IPS DF 4.7 (cell line): ENCODE measurements around the gene RASSF7.
"Not testable (repeated sequence)": the region's sequence is repeated elsewhere in the genome, so short reads cannot be mapped to it uniquely, and the experiment has no call there.

Experiments used
- DNase-seq: peaks from one replicate; pipeline ENCODE4 v3.0.0-alpha.2; 2013; ENCODE audit warnings: low spot score; ENCODE audit errors: extremely low read depth

RASSF7 gene

DNA sequence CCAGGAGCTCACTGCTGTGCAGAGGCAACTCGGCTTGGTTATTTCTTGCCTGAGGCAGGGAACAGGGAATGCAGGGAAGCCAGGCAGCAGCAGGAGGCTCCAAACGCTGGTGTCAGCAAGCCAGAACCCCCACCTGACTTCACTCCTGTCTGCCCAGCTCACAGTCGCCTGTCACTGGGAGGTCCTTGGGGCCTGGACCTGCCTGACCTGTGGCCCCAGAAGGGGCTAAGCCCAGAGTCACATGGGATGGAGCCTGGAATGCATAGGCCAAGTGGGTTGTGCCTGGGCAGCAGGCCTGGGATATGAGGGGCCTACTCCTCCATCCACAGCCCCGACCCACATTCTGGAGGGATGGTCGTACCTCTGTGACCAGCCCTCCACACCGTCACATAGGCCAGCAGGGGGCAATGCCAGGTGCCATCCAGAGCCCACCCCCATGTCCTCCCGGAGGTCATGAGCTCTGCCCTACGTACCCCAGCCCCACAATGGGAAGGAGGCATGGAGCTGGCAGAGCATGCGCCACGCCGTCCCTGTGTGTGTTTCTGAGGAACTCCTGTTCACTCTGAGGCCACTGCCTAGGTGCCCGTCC lies 5.2 kb downstream of the RASSF7 start:
- no peak for DNase-seq

DNA sequence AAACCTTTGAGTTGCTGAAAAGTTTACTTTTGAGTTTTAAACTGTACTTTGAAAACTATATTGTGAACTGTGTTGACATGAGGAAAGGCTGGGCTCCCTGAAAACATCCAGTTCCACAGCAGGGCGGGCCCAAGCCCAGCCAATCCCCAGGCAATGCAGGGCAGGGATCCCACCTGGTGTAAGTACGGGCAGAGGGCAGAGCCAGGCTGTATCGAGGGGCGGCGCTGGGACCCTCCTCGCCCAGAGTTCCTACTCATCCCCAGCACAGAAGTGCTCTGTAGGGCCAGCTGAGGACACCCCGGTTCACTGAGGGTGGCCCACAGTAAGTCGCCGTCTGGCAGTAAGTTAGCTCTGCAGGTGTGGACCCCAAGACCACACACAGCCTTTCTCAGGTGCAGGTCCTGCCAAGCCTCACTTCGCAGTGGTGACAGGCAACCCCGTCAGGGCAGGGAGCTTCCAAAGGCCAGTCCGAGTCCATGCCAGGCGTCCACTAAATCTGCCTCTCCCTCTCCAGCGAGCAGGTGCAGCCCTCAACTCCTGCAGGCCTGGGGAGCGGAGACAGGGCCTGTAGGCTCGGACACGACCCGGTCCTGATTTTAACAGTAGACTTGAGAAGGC lies 6.3 kb downstream of the RASSF7 start:
- no peak for DNase-seq

DNA sequence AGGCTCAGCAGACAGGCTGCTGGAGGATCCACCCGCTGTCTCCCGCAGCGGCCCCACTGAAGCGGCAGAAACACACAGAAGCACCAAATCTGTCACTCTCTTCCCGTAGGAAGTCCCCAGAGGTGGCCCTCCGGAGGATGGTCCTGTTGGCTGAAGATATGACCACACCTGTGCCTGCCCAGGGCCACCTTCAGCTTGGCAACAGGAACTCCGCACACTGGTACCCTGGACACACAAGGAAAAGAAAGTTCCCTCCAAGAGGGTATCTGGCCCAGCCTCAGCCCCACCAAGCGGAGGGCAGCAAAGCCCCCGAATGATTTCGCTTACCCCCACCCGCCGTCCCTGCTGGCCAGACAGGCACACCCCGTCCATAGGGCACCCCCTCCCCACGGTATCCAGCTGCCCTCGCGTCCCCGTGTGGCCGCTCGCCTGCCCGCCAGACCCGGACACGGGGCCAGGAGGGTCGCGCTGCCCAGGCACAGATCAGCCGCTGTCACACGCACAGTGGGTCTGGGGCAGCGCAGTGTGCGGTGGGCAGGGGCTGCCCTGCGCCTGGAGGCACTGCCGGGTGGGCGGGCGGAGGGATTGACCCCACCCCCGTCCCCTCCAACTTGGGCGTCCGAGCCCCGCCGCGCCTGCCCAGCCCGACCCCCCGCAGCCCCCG lies 7.0 kb downstream of the RASSF7 start:
- no peak for DNase-seq

DNA sequence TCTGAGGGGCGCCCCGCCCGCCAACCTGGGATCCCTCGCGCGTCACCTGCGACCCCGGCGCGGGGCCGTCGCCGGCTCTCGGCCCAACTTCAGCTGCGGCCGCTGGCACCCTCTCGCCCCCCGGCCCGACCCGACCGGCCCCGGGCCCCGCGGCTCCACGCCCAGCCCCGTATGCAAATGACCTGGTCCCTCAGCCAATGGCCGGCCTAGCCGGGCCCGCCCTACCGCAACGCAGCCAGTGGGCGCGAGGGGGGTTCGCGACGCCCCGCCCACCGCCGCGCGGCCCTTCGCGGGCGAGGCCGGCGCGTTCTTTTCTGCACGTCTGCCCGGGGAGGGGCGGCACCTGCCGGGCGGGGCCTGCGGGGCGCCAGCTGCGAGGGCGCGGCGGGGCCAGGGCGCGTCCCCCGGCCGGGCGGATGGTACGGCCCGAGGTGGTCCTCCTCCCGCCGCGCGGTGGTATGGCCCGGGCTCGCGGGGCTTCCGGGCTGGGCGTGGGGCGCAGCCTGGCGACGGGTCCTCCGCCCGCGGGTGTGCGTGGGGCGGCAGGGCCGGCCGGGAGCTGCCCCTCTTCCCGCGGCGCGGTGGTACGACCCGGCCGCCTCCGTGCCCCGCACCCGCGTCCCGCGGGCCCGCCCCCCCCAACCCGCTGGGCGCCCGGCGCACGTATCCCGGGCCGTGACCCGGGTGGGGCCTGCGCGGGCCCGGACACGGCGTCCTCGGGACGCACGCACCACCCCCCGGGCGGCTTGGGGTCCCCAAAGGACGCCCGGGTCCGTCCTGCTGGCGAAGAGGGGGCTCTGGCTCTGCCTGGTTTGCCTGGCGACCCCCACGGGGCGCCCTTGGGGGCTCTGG lies 7.8 kb downstream of the RASSF7 start:
- no peak for DNase-seq

DNA sequence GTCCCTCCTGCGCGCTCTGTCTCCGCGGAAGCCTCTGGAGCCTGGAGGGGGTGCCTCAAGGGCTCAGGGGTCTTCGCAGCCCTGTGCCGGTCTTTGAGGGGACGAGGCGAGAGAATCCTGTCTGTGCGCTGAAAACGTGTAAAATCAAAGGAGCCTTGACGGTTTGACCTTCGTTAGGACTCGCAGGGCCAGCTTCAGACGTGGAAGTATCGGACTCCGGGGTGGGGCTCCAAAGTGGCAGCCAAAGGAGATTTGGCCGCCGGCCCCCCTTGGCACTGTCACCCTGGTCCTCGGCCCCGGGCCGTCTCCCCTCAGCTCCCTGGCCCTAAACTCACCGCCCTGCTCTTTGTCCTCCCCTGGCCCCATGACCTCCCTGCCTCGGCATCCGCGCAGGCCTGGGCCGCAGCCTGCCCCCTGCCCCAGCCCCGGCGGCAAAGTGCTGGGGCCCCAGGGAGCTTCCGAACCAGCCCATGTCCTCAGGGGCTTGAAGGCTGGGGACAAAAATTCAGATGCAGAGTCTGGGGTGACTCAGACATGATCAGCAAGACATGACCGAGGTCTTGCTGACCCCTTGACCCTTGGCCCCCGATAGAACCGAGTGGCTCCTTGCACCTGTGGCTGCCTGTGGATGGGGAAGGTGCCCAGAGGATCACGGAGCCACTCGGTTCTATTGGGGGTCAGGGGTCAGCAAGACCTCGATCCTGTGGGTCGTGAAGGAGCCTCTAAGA lies 8.6 kb downstream of the RASSF7 start:
- DNase-seq: no peak

DNA sequence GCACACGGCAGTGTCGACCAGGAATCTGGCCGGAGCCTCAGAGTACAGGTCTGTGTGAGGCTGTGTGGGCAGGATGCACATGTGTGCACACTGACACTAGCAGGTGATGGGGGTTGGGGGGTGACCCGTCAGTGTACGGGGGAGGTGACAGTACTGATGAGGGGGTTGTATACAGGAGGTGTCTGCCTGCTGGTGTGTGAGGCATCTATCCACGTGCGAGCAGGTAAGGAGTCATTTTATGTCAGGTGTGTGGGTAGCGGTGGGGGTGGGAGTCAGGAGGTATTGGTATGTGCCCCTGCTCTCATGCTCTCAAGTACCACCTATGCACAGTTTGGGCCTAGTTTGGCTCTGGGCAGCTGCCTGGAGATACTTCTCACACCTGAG lies 11.0 kb downstream of the RASSF7 start:
- no peak for DNase-seq

DNA sequence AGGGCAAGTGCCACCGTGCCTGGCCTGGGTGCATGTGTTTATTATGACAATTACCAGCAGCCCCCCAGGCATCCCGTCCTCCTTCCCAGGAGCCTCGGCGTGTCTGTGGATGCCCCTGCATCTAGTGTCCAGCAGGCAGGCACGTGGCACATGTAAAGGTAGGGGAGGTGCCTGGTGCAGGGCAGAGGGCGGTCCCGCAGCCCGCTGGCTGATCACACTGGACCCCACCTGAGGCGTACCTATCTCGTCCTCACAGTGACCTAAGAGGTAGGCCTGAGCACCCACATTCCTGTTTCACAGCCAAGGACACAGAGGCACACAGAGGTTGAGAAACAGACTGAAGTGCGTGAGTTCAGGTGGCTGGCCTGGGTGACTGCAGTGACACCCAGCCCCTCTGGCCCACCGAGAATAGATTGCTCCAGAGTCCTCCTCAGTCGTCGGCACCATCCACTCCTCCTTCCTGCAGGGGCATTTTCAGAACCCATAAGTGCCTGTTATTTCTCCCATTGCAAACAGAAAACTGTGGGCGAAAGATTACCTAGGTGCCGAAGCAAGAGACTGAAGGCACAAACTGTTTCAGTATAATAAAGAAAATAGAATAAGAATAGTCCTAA lies 12.5 kb downstream of the RASSF7 start:
- DNase-seq: no peak

DNA sequence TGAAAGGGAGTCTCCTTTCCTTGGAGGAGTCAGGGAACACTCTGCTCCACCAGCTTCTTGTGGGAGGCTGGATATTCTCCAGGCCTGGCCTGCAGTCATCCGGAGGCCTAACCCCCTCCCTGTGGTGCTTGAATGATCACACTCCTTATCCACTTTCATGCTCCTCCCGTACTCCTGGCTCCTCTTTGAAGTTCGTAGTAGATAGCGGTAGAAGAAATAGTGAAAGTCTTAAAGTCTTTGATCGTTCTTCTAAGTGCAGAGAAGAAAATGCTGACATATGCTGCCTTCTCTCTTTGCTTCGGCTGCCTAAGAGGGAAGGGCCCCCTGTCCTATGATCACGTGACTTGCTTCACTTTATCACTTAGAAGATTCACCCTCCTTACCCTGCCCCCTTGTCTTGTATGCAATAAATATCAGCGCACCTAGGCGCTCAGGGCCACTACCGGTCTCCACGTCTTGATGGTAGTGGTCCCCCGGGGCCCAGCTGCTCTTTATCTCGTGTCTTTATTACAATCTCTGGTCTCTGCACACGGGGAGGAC lies 13.3 kb downstream of the RASSF7 start:
- not testable (repeated sequence) for DNase-seq

DNA sequence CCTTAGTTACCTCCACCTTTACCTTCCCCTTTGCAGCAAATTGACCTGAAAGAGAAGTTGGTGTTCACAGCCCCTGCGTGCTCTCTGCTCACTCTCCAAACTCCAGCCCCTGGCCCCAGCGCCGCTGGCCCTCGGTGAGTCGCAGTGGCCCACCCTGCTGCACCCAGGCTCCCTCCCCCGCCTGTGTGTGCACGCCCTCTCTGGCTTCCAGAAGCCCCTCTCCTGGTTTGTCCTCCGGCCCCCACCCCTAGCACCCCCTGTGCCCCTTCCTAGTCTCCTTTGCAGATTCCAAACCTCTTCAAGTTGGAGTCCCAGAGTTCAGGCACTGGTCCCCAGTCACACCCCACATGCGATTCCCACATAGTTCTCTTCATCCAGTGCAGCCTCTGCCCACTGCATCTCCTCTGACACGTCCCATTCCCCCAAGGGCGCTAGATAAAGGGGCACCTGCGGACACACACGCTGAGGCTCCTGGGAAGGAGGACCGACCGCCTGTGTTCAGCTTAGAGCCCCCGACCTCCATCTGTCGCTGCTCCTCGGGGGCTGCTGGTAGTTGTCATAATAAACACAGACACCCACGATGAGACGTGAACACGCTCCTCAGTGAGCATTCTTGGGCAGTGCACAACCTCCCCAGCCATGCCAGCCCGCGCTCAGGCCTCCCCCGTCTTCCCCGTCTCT lies 14.0 kb downstream of the RASSF7 start:
- DNase-seq: no peak

DNA sequence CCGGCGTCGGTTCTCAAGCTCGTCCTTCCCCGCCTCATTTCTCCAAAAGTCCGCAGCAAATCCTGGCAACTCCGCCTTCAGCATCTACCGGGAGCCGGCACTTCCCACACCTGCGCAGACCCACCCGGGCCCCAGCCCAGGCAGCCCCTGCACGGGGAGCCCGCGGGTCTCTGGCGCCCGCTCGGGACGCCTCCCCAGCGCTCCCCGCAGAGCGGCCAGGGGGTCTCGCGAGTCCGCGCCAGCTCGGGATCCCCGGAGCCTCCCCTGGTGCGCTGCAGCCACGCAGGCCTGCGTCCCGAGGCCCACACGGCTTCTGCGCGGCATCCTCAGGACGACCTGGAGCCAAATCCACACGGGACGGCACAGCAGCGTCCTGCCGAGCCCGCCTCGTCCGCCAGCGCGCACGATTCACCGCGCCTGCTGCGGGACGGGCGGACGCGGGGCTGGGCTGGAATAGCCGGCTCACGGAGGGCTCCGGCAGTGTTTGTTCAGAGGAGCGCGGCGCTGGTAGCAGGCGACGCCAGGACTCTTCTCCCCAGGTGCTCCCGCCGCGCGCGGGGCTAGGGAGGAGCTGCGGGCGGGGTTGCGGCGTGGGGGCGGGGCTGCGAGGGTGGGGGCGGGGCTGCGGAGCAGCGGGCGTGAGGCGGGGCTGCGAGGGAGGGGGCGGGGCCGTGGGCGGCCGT lies 14.7 kb downstream of the RASSF7 start:
- DNase-seq: no peak

DNA sequence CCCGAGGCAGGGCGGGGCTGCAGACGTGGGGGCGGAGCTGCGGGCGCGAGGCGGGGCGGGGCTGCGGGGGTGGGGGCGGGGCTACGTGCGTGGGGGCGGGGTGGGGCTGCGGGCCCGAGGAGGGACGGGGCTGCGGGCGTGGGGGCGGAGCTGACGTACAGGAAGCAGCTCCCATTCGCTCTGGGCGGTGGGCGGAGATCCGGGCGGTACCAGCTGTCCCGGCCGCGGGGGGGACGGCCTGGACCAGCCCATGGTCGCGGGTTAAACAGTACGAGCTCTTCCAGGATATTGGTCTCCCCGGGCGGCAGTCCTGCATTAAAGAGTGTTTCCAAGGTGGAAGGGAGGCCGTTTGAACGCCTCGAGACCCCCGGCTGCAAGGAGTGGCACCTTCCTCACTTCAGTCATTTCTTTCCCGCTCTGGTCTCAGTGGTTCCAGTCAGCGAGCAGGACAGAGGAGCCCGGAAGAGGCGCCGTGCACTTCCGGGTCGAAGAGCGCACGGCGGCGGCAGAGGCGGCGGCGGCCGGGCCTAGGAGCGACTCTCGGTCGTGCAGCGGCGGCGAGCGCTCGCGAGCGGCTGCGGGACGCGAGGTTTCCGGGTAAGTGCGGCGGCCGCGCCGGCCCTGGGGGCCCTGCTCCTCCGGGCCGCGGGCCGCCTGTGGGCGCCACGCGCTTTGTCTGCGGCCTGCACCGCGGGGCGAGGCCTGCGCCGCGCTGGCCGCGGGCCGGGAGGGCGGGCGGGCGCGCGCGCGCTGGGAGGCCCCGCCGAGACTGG lies 15.4 kb downstream of the RASSF7 start, which contains the start of gene PHRF1:
Gene PHRF1, plus strand, starts transcription at position 475 of the 773 bp plus-strand sequence. CDS start 5,043 bp downstream, outside the sequence.
- DNase-seq: no peak

DNA sequence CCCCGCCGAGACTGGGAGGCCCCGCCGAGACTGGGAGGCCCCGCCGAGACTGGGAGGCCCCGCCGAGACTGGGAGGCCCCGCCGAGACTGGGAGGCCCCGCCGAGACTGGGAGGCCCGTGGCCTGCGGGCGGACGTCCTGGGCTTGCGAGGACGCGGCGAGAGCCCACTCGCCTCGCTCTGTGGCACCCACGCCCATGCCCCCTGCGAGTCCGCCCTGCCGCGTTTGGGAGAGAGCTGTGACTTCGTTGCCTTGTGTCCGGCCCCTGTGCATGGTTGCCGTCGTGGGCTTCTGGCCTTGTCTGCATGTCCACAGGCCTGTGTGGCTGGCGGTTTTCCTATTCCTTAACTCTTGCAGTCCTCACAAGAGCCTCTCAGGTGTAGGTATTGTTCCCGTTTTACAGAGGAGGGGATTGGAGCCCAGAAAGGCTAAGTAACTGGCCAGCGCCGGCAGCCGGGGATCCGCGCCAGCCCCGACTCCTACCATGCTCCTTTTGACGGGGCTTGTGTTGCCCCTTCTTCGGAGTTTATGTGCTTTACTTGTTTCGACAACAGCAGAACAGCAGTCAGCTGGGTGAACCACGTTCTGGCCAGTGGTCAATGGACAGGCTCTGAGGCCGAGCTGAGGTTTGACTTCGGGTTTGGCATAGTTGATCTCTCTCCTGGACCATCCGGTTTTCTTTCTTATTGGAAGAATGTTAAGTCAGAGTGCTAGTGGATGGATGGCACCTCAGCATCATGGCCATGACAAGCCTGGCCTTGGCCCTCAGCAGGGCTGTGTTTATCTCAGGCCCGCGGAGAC lies 16.2 kb downstream of the RASSF7 start:
- DNase-seq: no peak

DNA sequence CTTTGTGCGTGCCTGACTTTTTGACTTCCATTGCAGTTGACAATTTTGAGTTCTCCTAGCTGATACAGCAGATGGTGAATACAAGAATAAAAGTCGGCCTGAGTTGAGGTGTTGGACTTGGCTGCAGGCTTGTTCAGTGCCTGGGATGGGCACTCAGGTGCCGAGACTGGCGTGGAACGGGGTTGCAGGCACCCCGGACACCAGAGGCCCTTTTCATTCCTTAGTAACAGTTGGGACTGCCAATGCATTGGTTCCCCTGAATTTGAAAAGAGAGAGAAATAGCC lies 16.8 kb downstream of the RASSF7 start:
- no peak for DNase-seq

DNA sequence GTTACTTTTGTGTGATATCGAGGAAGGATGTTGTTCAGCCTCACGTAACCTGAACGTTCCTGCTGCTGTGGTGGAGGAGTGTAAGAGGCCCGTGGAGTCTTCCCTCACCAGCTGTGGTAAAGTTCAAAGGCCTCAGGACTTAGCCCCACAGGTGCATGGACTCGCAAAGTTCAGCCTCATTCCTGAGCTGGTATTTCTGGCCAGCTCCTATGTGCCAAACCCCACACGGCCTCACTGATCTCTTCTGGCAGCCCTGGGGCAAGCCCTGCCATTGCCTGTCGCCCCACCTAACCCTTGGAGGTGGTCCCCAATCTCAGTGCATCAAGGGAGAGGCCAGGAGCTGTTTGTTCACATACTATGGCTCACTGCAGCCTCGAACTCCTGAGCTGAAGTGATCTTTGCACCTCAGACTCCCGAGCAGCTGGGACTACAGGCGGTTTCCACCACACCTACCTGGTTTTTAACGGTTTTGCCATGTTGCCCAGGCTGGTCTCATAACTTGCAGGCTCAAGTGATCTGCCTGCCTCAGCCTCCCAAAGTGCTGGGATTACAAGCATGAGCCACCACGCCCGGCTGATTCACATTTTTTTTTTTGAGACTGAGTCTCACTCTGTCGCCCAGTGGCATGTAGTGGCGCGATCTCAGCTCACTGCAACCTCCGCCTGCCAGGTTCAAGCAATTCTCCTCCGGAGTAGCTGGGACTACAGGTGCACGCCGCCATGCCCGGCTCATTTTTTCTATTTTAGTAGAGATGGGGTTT lies 17.7 kb downstream of the RASSF7 start:
- DNase-seq: no peak

DNA sequence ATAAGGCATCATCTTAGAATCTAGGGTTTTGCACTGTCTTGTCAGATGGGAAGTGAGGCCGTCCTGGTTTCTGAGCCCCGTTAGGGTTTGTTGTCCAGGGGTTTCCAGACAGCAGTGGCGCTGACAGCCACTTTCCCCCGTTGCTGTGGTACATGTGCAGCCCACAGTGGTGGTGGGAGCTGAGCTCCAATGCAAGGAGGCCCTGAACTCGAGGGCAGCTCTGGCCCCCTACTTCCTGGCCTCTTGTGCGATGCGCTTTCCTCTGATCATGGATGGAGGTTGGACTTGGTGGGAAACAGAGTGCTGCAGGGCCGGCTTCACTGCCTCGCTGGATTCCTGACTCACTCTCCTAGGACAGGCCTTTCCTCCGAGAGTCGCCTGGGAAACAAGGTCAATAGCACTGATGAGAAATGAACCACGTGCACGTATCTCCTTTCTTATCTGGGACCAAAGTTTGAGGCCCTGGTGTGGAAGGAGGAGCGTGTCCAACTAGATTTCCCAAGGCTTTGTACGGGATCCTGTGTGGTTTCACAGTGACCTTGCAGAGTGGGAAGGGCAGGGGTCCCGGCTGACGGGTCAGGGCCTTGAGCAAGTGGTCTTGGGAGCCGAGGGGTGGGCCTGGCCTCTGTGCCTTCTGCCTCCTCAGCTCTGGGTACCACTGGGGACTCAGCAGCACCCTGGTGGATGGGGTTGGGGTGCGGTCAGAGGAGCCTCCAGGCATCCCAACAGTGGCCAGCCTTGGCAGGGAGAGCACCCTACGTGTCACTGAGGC lies 19.2 kb downstream of the RASSF7 start:
- DNase-seq: no peak

DNA sequence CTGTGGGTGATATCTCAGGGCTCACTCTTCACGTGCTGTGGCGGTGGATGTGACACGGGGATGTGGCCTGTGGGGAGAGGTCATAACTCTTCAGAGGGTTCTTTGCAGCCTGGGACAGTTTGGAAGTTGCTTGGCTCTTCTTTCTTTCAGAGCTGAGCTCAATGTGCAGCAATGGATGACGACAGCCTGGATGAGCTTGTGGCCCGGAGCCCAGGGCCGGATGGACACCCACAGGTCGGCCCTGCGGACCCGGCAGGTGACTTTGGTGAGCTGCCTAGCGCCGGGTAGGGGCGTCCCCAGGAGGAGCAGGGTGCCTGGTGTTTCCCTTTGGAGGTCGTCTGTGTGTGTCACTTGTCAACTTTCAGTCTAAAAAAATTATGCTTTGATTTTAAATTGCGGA lies 20.6 kb downstream of the RASSF7 start:
- no peak for DNase-seq

DNA sequence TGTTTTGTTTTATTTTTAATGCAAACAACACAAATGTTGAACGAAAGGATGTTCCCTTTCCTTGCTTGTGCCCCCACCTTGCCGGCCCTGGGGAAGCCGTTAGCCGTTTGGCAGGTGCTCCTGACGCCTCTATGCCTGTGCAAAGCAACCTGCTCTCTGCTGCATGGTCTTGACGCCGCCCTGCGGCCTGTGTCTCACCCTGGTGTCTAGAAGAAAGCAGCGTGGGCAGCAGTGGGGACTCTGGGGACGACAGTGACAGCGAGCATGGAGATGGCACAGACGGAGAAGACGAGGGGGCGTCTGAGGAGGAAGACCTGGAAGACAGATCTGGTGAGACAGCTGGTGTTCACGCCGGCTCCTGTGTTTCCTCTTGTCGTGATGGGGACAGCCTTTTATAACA lies 21.0 kb downstream of the RASSF7 start:
- DNase-seq: no peak
